Adrenal gland (tissue), 12 donors: ENCODE data around the gene PRKCQ. TPM values are rescaled to one million over a fixed set of nuclear protein-coding genes. Genes with fewer than 3 reads are reported as not detected.
"Not testable (repeated sequence)": the region's sequence is repeated elsewhere in the genome, so short reads cannot be mapped to it uniquely, and the experiment has no call there.

Experiments used
- DNase-seq, 7 donors: peaks; one replicate each; pipeline ENCODE4 v3.0.0-alpha.2; 2019 to 2020
- H3K27ac ChIP-seq, 5 donors: fragments of 200-600 bp; sonication (generic) in 4 of 5; 1 replicate in 3 of 5; 2 replicates in 2 of 5; pipeline versions ENCODE4 v1.5.1 to v1.8.0; 2016 to 2020; ENCODE audit warnings: mild to moderate bottlenecking in 1 of 5
- H3K27me3 ChIP-seq: fragments of 200-600 bp; 2 replicates; pipeline ENCODE4 v1.8.0; 2021
- H3K36me3 ChIP-seq, 2 donors: fragments of 200-600 bp; replicated peaks in 1 of 2; 1 replicate in 1 of 2; 2 replicates in 1 of 2; pipeline versions ENCODE4 v1.5.1 to v1.8.0; 2018 to 2022
- H3K4me1 ChIP-seq, 2 donors: fragments of 200-600 bp; replicated peaks in 1 of 2; 1 replicate in 1 of 2; 2 replicates in 1 of 2; pipeline versions ENCODE4 v1.5.1 to v1.8.0; 2018 to 2021
- H3K4me3 ChIP-seq, 4 donors: fragments of 200-600 bp; sonication (generic) in 3 of 4; one replicate each; pipeline ENCODE4 v1.5.1; 2016 to 2018
- H3K9me3 ChIP-seq, 3 donors: fragments of 200-600 bp; sonication (generic) in 1 of 3; replicated peaks in 1 of 3; 1 replicate in 2 of 3; 2 replicates in 1 of 3; pipeline versions ENCODE4 v1.5.1 to v1.8.0; 2016 to 2021
- CTCF ChIP-seq, 6 experiments: fragments of 450-650 bp in 4 of 6; fragments of 200-600 bp in 2 of 6; sonication (generic) in 1 of 6; IDR thresholded peaks; 1 replicate in 5 of 6; 2 replicates in 1 of 6; pipeline versions ENCODE4 v1.5.1 to v1.8.0; 2016 to 2021; ENCODE audit warnings: antibody characterized with exemption in 6 of 6, mild to moderate bottlenecking in 2 of 6, moderate library complexity in 1 of 6
- POLR2A ChIP-seq, 2 donors: fragments of 450-650 bp; IDR thresholded peaks; one replicate each; pipeline ENCODE4 v1.6.1; 2017; ENCODE audit warnings: antibody characterized with exemption in 2 of 2, mild to moderate bottlenecking in 2 of 2, moderate library complexity in 1 of 2
- WGBS, 4 donors: extraction: QIAGEN DNeasy Blood & Tissue Kit in 2 of 4; methylation state at CpG; one replicate each; pipeline versions ENCODE4 v1.1.5 to v1.1.7; 2013 to 2017; 5-methylcytosine and 5-hydroxymethylcytosine counted together
- intact Hi-C, 2 donors: fragments of 100-400 bp; cut with DNase I; formaldehyde crosslinking; loops; one replicate each; pipeline versions ENCODE4 v1.14.1 to v1.15.0; 2022 to 2023
- polyA plus RNA-seq, 3 donors: library from polyadenylated mRNA; stranded (reverse); fragments of 200-250 nt in 2 of 3; fragments of 350-450 nt in 1 of 3; fragmentation: Illumina TruSeq in 1 of 3; extraction: RNeasy Lipid Tissue Mini Kit (QIAGEN cat#74804) in 1 of 3; gene quantifications; one replicate each; pipeline ENCODE4 v1.2.3, GENCODE V29; 2013 to 2014
- total RNA-seq, 9 donors: library from RNA; depleted of rRNA in 4 of 9; stranded (reverse); fragments of >200 nt in 4 of 9; fragments of 120-200 nt in 1 of 9; fragmentation: NEBNext Ultra II Directional in 1 of 9; extraction: Animal tissue kit (Norgen Biotek cat#: 25700) in 1 of 9; gene quantifications; one replicate each; pipeline versions ENCODE4 v1.1.0 to v1.2.4, GENCODE V29; 2013 to 2023
- donor health status: healthy with polysubstance abuse.
- donor health status: Bipolar disorder and iron deficiency.
- donor health status: DM: yes; HTN: yes; CAD: no.
- donor health status: DM: no; HTN: no; CAD: no.
- donor health status: DM: no; HTN: no; CAD: no.
- donor health status: DM: yes; HTN: yes; CAD: no.

Gene PRKCQ
- total and polyA plus RNA-seq, 12 donors: 0.39 to 1.6 (median 0.68) TPM

- 86 to 100% (median 92%) methylated on average over 1 of the region's 1 CpG for WGBS, 4 donors
- DNase-seq: no peak
- H3K9me3 ChIP-seq: no peaks in the 10 kb centered on the region
- no peak for TF ChIP-seq CTCF (IDR thresholded peaks at IDR 0.05)
- no peak for TF ChIP-seq POLR2A (IDR thresholded peaks at IDR 0.05)
- intact Hi-C loops: no loop called here
- H3K27ac ChIP-seq: no peak overlapping the region
- H3K4me3 ChIP-seq: no peak overlapping the region
- no peaks in the 10 kb centered on the region for H3K27me3 ChIP-seq
- H3K36me3 ChIP-seq: no peaks in the 10 kb centered on the region
- H3K4me1 ChIP-seq: no peaks in the 10 kb centered on the region
These were observed 124.0 kb downstream of the PRKCQ start for GRCh38 chr10:6456067-6456466.

DNA sequence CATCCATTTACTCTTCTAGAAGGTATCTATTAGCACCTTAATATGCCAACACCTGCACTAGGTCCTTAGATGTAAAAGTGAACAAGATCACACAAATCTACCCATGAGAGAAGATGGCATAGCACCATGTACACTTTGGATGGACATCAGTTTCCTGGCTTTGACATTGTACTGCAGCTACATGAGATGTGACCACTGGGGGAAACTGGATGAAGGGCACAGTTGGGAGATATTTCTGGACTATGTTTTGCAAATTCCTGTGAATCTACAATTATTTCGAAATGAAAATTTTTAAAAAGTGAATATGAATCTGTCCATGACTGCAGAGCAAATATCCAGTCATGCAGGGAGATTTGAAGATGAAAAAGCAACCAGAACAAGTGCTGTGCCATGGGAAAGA, 124.5 kb downstream of the PRKCQ start:
- WGBS, 4 donors: 75 to 88% (median 79%) methylated on average over 1 of the region's 1 CpG
- no peaks in the 10 kb centered on the region for H3K4me1 ChIP-seq

GRCh38 chr10:6446711-6447110, 133.4 kb downstream of the PRKCQ start:
- Histone ChIP-seq H3K9me3 (no peaks in the 10 kb centered on the region), H3K27me3 (no peaks in the 10 kb centered on the region), H3K36me3 (no peaks in the 10 kb centered on the region), H3K4me1 (no peaks in the 10 kb centered on the region), H3K4me3 (no peak overlapping the region), H3K27ac (no peak overlapping the region)
- TF ChIP-seq CTCF (IDR thresholded peaks at IDR 0.05): no peak
- no peak for TF ChIP-seq POLR2A (IDR thresholded peaks at IDR 0.05)
- DNase-seq: no peak
- 88 to 94% (median 89%) methylated on average over 8 of the region's 8 CpGs for WGBS, 4 donors
- intact Hi-C loops: loop anchor here in 1 of 2 donors (10.0 kb wide), 1 partner anchor 228 kb away; no protein-coding TSS in a partner anchor

More for the DNA sequence above, 124.5 kb downstream of the PRKCQ start:
- intact Hi-C loops: no loop called here
- no peak for DNase-seq
- H3K9me3 ChIP-seq: no peaks in the 10 kb centered on the region
- H3K27ac ChIP-seq: no peak overlapping the region
- H3K27me3 ChIP-seq: no peaks in the 10 kb centered on the region
- H3K4me3 ChIP-seq: no peak overlapping the region
- H3K36me3 ChIP-seq: no peaks in the 10 kb centered on the region
- TF ChIP-seq POLR2A (IDR thresholded peaks at IDR 0.05) (no peak), CTCF (IDR thresholded peaks at IDR 0.05) (no peak)

GRCh38 chr10:6445671-6446316, 134.3 kb downstream of the PRKCQ start:
- TF ChIP-seq CTCF (IDR thresholded peaks at IDR 0.05) (peak; percentile 39 to 59 (median 50)), POLR2A (IDR thresholded peaks at IDR 0.05) (no peak)

GRCh38 chr10:6439875-6440274, 140.2 kb downstream of the PRKCQ start:
- 72 to 98% (median 87%) methylated on average over 4 of the region's 4 CpGs for WGBS, 4 donors
- not testable (repeated sequence) for H3K36me3 ChIP-seq, H3K4me1 ChIP-seq, H3K9me3 ChIP-seq, H3K4me3 ChIP-seq, H3K27me3 ChIP-seq, H3K27ac ChIP-seq, DNase-seq
- intact Hi-C loops: loop anchor here in 1 of 2 donors (10.0 kb wide), 1 partner anchor 235 kb away; no protein-coding TSS in a partner anchor

More at GRCh38 chr10:6445671-6446316, 134.3 kb downstream of the PRKCQ start:
- H3K27ac ChIP-seq: no peak overlapping the region
- H3K4me3 ChIP-seq: no peak overlapping the region
- no peaks in the 10 kb centered on the region for H3K36me3 ChIP-seq
- H3K9me3 ChIP-seq: no peaks in the 10 kb centered on the region
- H3K4me1 ChIP-seq: no peaks in the 10 kb centered on the region
- DNase-seq: peak; percentile 23 to 76 (median 43)
- no peaks in the 10 kb centered on the region for H3K27me3 ChIP-seq
- intact Hi-C loops: loop anchor here in 1 of 2 donors (10.0 kb wide), 1 partner anchor 229 kb away; no protein-coding TSS in a partner anchor
- 22 to 28% (median 24%) methylated on average over 12 of the region's 12 CpGs for WGBS, 4 donors
